ENCODE results near the gene TMEM151B.

The TMEM151B gene

GRCh38 chr6:44268095-44268628 lies 2.1 kb upstream of the TMEM151B start:
- TF ChIP-seq CTCF (IDR thresholded peaks at IDR 0.05; ENCODE audit: control insufficient read depth, extremely low read depth, insufficient read depth): peak; percentile 88
- no peak for DNase-seq (ENCODE audit: low read depth)
- no peak overlapping the region for H3K4me3 ChIP-seq (ENCODE audit: low read depth, low read length)

- no peak overlapping the region for H3K4me3 ChIP-seq (ENCODE audit: low read depth, low read length)
- TF ChIP-seq CTCF (IDR thresholded peaks at IDR 0.05; ENCODE audit: control insufficient read depth, extremely low read depth, insufficient read depth): no peak
- DNase-seq (ENCODE audit: low read depth): no peak
Measured at GRCh38 chr6:44269178-44269920, 901 bp upstream of the TMEM151B start.

GRCh38 chr6:44270526-44271405 lies 516 bp downstream of the TMEM151B start:
- no peak for TF ChIP-seq CTCF (IDR thresholded peaks at IDR 0.05; ENCODE audit: control insufficient read depth, extremely low read depth, insufficient read depth)
- DNase-seq (ENCODE audit: low read depth): no peak
- H3K4me3 ChIP-seq (ENCODE audit: low read depth, low read length): no peak overlapping the region

- DNase-seq (ENCODE audit: low read depth): no peak
- no peak for TF ChIP-seq CTCF (IDR thresholded peaks at IDR 0.05; ENCODE audit: control insufficient read depth, extremely low read depth, insufficient read depth)
- H3K4me3 ChIP-seq (ENCODE audit: low read depth, low read length): no peak overlapping the region
Measured at GRCh38 chr6:44271406-44271723, 1.1 kb downstream of the TMEM151B start.

- DNase-seq (ENCODE audit: low read depth): no peak
- no peak for TF ChIP-seq CTCF (IDR thresholded peaks at IDR 0.05; ENCODE audit: control insufficient read depth, extremely low read depth, insufficient read depth)
- H3K4me3 ChIP-seq (ENCODE audit: low read depth, low read length): no peak overlapping the region
Measured at GRCh38 chr6:44271914-44272313, 1.7 kb downstream of the TMEM151B start.

- TF ChIP-seq CTCF (IDR thresholded peaks at IDR 0.05; ENCODE audit: control insufficient read depth, extremely low read depth, insufficient read depth): no peak
- H3K4me3 ChIP-seq (ENCODE audit: low read depth, low read length): no peak overlapping the region
- DNase-seq (ENCODE audit: low read depth): no peak
Measured at GRCh38 chr6:44272529-44272928, 2.3 kb downstream of the TMEM151B start.

All from LNCaP clone FGC (cell line).